Cardiac muscle cell (in vitro differentiated cells and primary cell): Measurements from ENCODE around the gene RAF1. TPM values are rescaled to one million over a fixed set of nuclear protein-coding genes. Genes with fewer than 3 reads are reported as not detected.
A peak's percentile ranks its signal among the peaks of the same experiment; 100 is the strongest.

Source experiments
- DNase-seq, 2 donors: peaks; one replicate each; pipeline versions ENCODE4 v3.0.0 to v3.0.0-alpha.2; 2010 to 2017; ENCODE audit warnings: low read depth in 1 of 2, low spot score in 1 of 2
- H3K27ac ChIP-seq: fragments of 200-600 bp; sonication (generic); 2 replicates; pipeline ENCODE4 v1.5.1; 2016
- H3K27me3 ChIP-seq: fragments of 200-600 bp; sonication (generic); 2 replicates; pipeline ENCODE4 v1.6.0; 2016; ENCODE audit warnings: control low read depth
- H3K36me3 ChIP-seq: fragments of 200-600 bp; sonication (generic); 2 replicates; pipeline ENCODE4 v1.5.1; 2016; ENCODE audit warnings: control low read depth
- H3K4me1 ChIP-seq: fragments of 200-600 bp; sonication (generic); 2 replicates; pipeline ENCODE4 v1.8.1; 2017; ENCODE audit warnings: low read depth, mild to moderate bottlenecking, mixed run types
- H3K4me3 ChIP-seq: fragments of 200-600 bp; sonication (generic); 2 replicates; pipeline ENCODE4 v1.5.1; 2016; ENCODE audit warnings: mild to moderate bottlenecking
- H3K9me3 ChIP-seq: fragments of 200-600 bp; sonication (generic); 2 replicates; pipeline ENCODE4 v1.5.1; 2017; ENCODE audit warnings: low read depth, mild to moderate bottlenecking, control low read depth
- polyA plus RNA-seq: library from polyadenylated mRNA; unstranded; fragments of >200 nt; fragmentation: Nextera tagmentation; extraction: Ambion mirVana; gene quantifications from 2 replicates; pipeline ENCODE4 v1.2.1, GENCODE V29; 2016
- total RNA-seq: library from RNA; depleted of rRNA; stranded (reverse); fragments of >200 nt; gene quantifications from 2 replicates; pipeline ENCODE4 v1.2.3, GENCODE V29; 2016
- TF ChIP-seq, protein P1 (sequence below): IDR thresholded peaks from 2 replicates; pipeline ENCODE4 v1.5.1; 2012; ENCODE audit warnings: low read depth, mild to moderate bottlenecking, low read length

Gene RAF1
- 104 and 153 TPM in 2 replicates for total RNA-seq
- 82.8 and 97.0 TPM in 2 replicates for polyA plus RNA-seq

DNA sequence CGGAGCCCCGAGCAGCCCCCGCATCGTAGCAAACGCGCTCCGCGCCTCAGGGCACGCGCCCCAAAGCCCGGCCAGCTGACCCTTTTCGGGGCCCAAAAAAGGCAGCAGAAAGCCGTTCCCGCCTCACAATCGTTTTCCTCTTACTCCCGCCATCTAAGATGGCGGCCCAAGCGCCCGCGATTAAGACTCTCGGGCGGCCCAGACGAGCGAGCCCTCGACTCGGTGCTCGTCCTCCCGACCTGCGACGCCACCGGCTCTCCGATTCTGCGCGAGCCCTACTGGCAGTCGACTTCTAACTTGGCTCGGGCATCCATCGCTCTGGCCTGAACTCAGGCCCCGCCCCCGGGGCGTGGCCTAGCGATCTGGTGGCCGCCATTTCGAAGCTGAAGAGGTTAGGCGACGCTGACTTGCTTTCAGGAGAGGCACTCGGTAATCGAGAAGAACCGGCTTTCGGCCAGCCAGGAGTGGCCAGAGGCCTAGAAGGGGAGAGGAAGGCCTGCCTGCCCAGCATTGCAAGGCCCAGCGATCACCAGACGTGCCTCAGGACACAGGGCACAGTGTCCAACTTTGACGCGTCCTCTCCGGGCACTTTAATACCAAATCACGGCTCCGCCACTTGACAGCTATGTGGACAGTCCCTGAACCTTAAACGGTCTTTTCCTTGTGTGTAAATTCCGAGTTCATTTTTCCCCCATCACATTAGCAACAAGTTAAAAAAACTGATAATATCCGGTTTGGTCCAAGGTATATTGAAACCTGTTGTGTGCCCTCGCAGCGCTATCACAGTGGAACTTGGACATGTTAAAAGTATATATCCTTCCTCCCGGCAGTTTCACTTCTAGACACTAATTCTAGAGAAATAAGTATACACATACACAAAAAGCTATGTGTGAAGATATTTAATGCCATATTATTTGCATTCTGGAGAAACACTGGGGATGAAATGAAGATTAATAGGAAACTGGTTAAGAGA is at the start of gene RAF1:
TSS of gene RAF1 (minus strand) at position 182 of the 973 bp plus-strand sequence. CDS start 45,396 bp downstream, outside the sequence.
- no peaks in the 10 kb centered on the region for H3K36me3 ChIP-seq
- TF ChIP-seq, protein P1, sequence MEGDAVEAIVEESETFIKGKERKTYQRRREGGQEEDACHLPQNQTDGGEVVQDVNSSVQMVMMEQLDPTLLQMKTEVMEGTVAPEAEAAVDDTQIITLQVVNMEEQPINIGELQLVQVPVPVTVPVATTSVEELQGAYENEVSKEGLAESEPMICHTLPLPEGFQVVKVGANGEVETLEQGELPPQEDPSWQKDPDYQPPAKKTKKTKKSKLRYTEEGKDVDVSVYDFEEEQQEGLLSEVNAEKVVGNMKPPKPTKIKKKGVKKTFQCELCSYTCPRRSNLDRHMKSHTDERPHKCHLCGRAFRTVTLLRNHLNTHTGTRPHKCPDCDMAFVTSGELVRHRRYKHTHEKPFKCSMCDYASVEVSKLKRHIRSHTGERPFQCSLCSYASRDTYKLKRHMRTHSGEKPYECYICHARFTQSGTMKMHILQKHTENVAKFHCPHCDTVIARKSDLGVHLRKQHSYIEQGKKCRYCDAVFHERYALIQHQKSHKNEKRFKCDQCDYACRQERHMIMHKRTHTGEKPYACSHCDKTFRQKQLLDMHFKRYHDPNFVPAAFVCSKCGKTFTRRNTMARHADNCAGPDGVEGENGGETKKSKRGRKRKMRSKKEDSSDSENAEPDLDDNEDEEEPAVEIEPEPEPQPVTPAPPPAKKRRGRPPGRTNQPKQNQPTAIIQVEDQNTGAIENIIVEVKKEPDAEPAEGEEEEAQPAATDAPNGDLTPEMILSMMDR, result no peak
- peaks cover 14% of the 10 kb centered on the region for H3K4me1 ChIP-seq
- no peaks in the 10 kb centered on the region for H3K9me3 ChIP-seq
- no peaks in the 10 kb centered on the region for H3K27me3 ChIP-seq
- peak within 1 kb of the TSS; percentile 100 for H3K27ac ChIP-seq
- DNase-seq, result peak; percentile 99
- H3K4me3 ChIP-seq, result peak within 1 kb of the TSS; percentile 99

DNA sequence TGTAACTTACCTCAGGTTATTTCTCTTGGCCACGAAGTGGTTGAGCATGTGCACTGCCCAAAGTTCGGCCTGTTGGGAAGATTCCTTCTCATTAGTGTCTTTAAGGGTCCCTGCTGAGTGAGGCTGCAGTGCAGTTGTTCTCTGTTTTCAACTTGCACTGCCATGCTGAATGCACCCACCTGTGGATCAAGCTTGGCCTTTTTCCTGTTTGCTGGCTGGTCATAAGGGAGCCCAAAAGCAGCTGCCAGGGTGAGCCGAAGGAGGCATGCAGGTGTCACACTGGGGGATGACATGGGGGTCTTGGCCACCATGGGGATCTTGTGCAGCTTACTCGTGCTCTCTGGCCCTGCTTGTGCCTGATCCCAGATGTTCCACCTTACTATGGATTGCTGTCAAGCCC is 46.1 kb upstream of the RAF1 start:
- TF ChIP-seq, protein P1, result no peak
- DNase-seq, result no peak
- no peak overlapping the region for H3K27ac ChIP-seq

DNA sequence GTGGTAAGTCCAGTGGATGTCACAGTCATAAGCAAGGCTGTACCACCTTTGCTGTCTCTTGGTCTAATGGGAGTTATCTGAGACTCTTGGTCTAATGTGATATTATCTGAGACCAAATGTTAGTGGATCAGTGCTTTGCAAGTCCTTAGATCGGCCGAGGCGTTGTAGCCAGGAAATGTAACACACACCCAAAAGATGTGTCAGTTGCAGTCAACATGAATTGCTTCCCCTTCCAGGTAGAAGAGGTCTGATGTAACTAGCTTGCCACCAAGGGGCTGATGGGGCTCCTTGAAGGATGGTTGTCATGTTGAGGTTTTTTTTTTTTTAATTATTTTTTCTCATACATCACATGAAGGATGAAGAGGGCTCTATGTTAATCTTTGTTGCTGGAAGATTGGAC is 45.4 kb upstream of the RAF1 start:
- no peaks in the 10 kb centered on the region for H3K36me3 ChIP-seq
- TF ChIP-seq, protein P1, result no peak
- H3K4me3 ChIP-seq, result no peak overlapping the region
- H3K27me3 ChIP-seq, result no peaks in the 10 kb centered on the region
- no peak for DNase-seq
- no peaks in the 10 kb centered on the region for H3K9me3 ChIP-seq
- H3K27ac ChIP-seq, result no peak overlapping the region
- peaks cover 12% of the 10 kb centered on the region for H3K4me1 ChIP-seq

More for the DNA sequence above, 46.1 kb upstream of the RAF1 start:
- no peak overlapping the region for H3K4me3 ChIP-seq
- no peaks in the 10 kb centered on the region for H3K27me3 ChIP-seq
- H3K36me3 ChIP-seq, result no peaks in the 10 kb centered on the region
- no peaks in the 10 kb centered on the region for H3K9me3 ChIP-seq
- peaks cover 12% of the 10 kb centered on the region for H3K4me1 ChIP-seq

DNA sequence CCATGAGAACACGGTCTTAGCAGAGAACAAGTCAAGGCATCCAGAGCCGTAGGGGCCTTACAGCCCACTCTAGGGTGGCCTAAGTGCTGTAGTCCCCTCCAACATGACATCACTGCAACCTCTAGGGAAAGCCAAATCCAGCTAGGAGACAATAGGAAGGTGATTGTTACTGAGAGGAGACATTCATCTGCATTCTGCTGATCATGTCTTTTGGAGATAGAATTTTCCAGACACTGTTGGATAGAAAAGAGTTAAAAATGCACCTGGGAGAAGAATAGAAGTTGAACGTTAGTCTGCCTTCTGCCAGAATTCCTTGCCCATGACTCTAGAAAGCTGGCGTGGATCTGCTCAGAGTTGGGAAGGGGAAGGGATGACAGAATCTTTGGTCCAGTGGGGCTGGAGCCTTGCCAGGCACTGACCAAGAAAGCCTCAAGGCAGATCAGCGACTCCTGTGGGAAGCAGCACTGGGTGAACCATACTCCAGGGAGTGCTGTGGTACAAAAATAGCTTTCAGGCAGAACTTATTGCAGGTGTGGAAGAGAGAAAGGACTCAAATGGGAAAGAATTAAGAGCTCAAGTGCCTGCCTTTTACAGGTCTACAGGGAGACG is 44.8 kb upstream of the RAF1 start:
- peak; percentile 72 to 83 for DNase-seq

DNA sequence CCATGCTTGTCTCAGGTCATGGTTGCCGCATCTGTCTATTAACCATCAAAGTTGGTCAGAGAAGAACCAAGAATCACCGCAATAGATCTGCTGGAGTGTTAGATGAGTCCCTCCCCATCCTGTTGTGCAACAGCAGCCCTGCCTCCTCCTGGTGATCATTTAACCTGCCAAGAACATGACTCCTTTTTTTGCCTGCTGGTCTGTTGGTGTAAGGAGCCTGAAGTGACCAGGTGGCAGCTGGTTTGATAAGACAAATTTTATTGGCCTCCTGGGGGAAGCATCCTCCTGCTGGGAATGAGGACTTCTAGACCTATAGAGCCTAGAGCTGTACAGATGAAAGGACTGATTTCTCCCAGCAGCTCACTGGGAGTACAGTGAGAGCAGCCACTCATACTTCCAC is 43.5 kb upstream of the RAF1 start:
- Histone ChIP-seq H3K9me3 (no peaks in the 10 kb centered on the region), H3K27ac (no peak overlapping the region), H3K36me3 (no peaks in the 10 kb centered on the region), H3K27me3 (no peaks in the 10 kb centered on the region), H3K4me3 (no peak overlapping the region), H3K4me1 (peaks cover 12% of the 10 kb centered on the region)
- TF ChIP-seq, protein P1, result no peak
- peak in 1 of 2 donors; percentile 52 for DNase-seq

More for the DNA sequence above, 44.8 kb upstream of the RAF1 start:
- Histone ChIP-seq H3K27me3 (no peaks in the 10 kb centered on the region), H3K4me1 (peaks cover 12% of the 10 kb centered on the region), H3K4me3 (no peak overlapping the region), H3K36me3 (no peaks in the 10 kb centered on the region), H3K27ac (no peak overlapping the region), H3K9me3 (no peaks in the 10 kb centered on the region)
- TF ChIP-seq, protein P1, result peak; percentile 35
